Muscle layer of duodenum (tissue), 2 donors: ENCODE results near the gene GH2.

ENCODE experiments used
- H3K27ac ChIP-seq: one replicate; pipeline ENCODE4 v1.7.0; 2013; ENCODE audit warnings: mild to moderate bottlenecking, low read length
- H3K27me3 ChIP-seq: one replicate; pipeline ENCODE4 v1.7.0; 2013; ENCODE audit warnings: low read depth, mild to moderate bottlenecking, control low read depth, low read length
- H3K36me3 ChIP-seq, 2 donors: one replicate each; pipeline ENCODE4 v1.7.0; 2013; ENCODE audit warnings: low read length in 2 of 2, control low read depth in 1 of 2, mild to moderate bottlenecking in 1 of 2; ENCODE audit not compliant: insufficient read depth in 2 of 2, control insufficient read depth in 1 of 2
- H3K4me1 ChIP-seq, 2 donors: one replicate each; pipeline ENCODE4 v1.7.0; 2013; ENCODE audit warnings: low read length in 2 of 2, mild to moderate bottlenecking in 2 of 2, control low read depth in 1 of 2, moderate library complexity in 1 of 2; ENCODE audit not compliant: insufficient read depth in 2 of 2, control insufficient read depth in 1 of 2
- H3K4me3 ChIP-seq, 2 donors: one replicate each; pipeline ENCODE4 v1.7.0; 2013; ENCODE audit warnings: low read length in 2 of 2, low read depth in 1 of 2, mild to moderate bottlenecking in 1 of 2
- H3K9me3 ChIP-seq, 2 donors: one replicate each; pipeline ENCODE4 v1.7.0; 2013; ENCODE audit warnings: low read length in 2 of 2, control low read depth in 1 of 2, mild to moderate bottlenecking in 1 of 2; ENCODE audit not compliant: control insufficient read depth in 1 of 2
- donor health status: healthy.

Gene GH2

GRCh38 chr17:63836811-63837210, 44.9 kb downstream of the GH2 start:
- H3K36me3 ChIP-seq, result peaks cover 37 to 58% of the 10 kb centered on the region in 2 donors
- no peaks in the 10 kb centered on the region for H3K27me3 ChIP-seq
- no peak overlapping the region for H3K4me3 ChIP-seq
- no peak overlapping the region for H3K27ac ChIP-seq
- H3K4me1 ChIP-seq, result peaks cover 11 to 45% of the 10 kb centered on the region in 2 donors
- no peaks in the 10 kb centered on the region for H3K9me3 ChIP-seq

GRCh38 chr17:63835167-63835720, 46.5 kb downstream of the GH2 start:
- Histone ChIP-seq H3K4me1 (peaks cover 0 to 31% of the 10 kb centered on the region in 2 donors), H3K36me3 (peaks cover 52 to 70% of the 10 kb centered on the region in 2 donors), H3K9me3 (no peaks in the 10 kb centered on the region), H3K27ac (no peak overlapping the region), H3K4me3 (no peak overlapping the region), H3K27me3 (no peaks in the 10 kb centered on the region)

- Histone ChIP-seq H3K27me3 (no peaks in the 10 kb centered on the region), H3K36me3 (peaks cover 58 to 76% of the 10 kb centered on the region in 2 donors), H3K9me3 (no peaks in the 10 kb centered on the region), H3K4me3 (no peak overlapping the region), H3K4me1 (peaks cover 0 to 25% of the 10 kb centered on the region in 2 donors), H3K27ac (no peak overlapping the region)
These were observed 47.1 kb downstream of the GH2 start for GRCh38 chr17:63834431-63835166.

GRCh38 chr17:63833741-63834373, 47.9 kb downstream of the GH2 start:
- H3K27ac ChIP-seq, result no peak overlapping the region
- H3K4me1 ChIP-seq, result peaks cover 0 to 23% of the 10 kb centered on the region in 2 donors
- peaks cover 62 to 81% of the 10 kb centered on the region in 2 donors for H3K36me3 ChIP-seq
- no peaks in the 10 kb centered on the region for H3K27me3 ChIP-seq
- H3K4me3 ChIP-seq, result no peak overlapping the region
- H3K9me3 ChIP-seq, result no peaks in the 10 kb centered on the region

- H3K36me3 ChIP-seq, result peaks cover 62 to 81% of the 10 kb centered on the region in 2 donors
- no peak overlapping the region for H3K4me3 ChIP-seq
- no peaks in the 10 kb centered on the region for H3K9me3 ChIP-seq
- H3K4me1 ChIP-seq, result peaks cover 2 to 23% of the 10 kb centered on the region in 2 donors
- H3K27ac ChIP-seq, result no peak overlapping the region
- no peaks in the 10 kb centered on the region for H3K27me3 ChIP-seq
These were observed 48.6 kb downstream of the GH2 start for GRCh38 chr17:63833026-63833740.

- Histone ChIP-seq H3K4me3 (no peak overlapping the region), H3K27ac (no peak overlapping the region), H3K4me1 (peaks cover 4 to 19% of the 10 kb centered on the region in 2 donors), H3K27me3 (no peaks in the 10 kb centered on the region), H3K9me3 (no peaks in the 10 kb centered on the region), H3K36me3 (peaks cover 62 to 80% of the 10 kb centered on the region in 2 donors)
These were observed 49.3 kb downstream of the GH2 start for GRCh38 chr17:63832455-63832854.

- Histone ChIP-seq H3K27me3 (no peaks in the 10 kb centered on the region), H3K4me3 (no peak overlapping the region), H3K9me3 (no peaks in the 10 kb centered on the region), H3K36me3 (peaks cover 59 to 75% of the 10 kb centered on the region in 2 donors), H3K4me1 (peaks cover 4 to 16% of the 10 kb centered on the region in 2 donors), H3K27ac (no peak overlapping the region)
These were observed 49.7 kb downstream of the GH2 start for GRCh38 chr17:63832014-63832413.

GRCh38 chr17:63831505-63831904, 50.2 kb downstream of the GH2 start:
- Histone ChIP-seq H3K4me1 (peaks cover 4 to 16% of the 10 kb centered on the region in 2 donors), H3K4me3 (no peak overlapping the region), H3K9me3 (no peaks in the 10 kb centered on the region), H3K36me3 (peaks cover 54 to 70% of the 10 kb centered on the region in 2 donors), H3K27ac (no peak overlapping the region), H3K27me3 (no peaks in the 10 kb centered on the region)

GRCh38 chr17:63830904-63831491, 50.7 kb downstream of the GH2 start:
- Histone ChIP-seq H3K4me3 (no peak overlapping the region), H3K27ac (no peak overlapping the region), H3K36me3 (peaks cover 54 to 66% of the 10 kb centered on the region in 2 donors), H3K9me3 (no peaks in the 10 kb centered on the region), H3K27me3 (no peaks in the 10 kb centered on the region), H3K4me1 (peaks cover 9 to 21% of the 10 kb centered on the region in 2 donors)

GRCh38 chr17:63830278-63830677, 51.5 kb downstream of the GH2 start:
- Histone ChIP-seq H3K9me3 (no peaks in the 10 kb centered on the region), H3K4me1 (peaks cover 13 to 24% of the 10 kb centered on the region in 2 donors), H3K36me3 (peaks cover 54 to 63% of the 10 kb centered on the region in 2 donors), H3K27ac (no peak overlapping the region), H3K27me3 (no peaks in the 10 kb centered on the region), H3K4me3 (no peak overlapping the region)
